Esophagus squamous epithelium (tissue), 5 donors: ENCODE measurements around the gene CNDP2. TPM values are rescaled to one million over a fixed set of nuclear protein-coding genes. Genes with fewer than 3 reads are reported as not detected.

Experiments used
- DNase-seq: peaks from one replicate; lab custom pipeline; 2025; lab: John Stamatoyannopoulos, UW
- H3K27ac ChIP-seq, 4 donors: fragments of 200-600 bp; sonication (generic); one replicate each; pipeline ENCODE4 v1.5.1; 2016 to 2019; ENCODE audit warnings: mild to moderate bottlenecking in 1 of 4
- H3K27me3 ChIP-seq, 4 donors: fragments of 200-600 bp; sonication (generic); 1 replicate in 3 of 4; 2 replicates in 1 of 4; pipeline versions ENCODE4 v1.5.1 to v1.6.0; 2017 to 2021; ENCODE audit warnings: antibody characterized with exemption in 1 of 4
- H3K36me3 ChIP-seq, 3 donors: fragments of 200-600 bp; sonication (generic); one replicate each; pipeline ENCODE4 v1.5.1; 2016 to 2019
- H3K4me1 ChIP-seq, 3 donors: fragments of 200-600 bp; sonication (generic); one replicate each; pipeline ENCODE4 v1.5.1; 2017 to 2019
- H3K4me3 ChIP-seq, 4 donors: fragments of 200-600 bp; sonication (generic); 1 replicate in 3 of 4; 2 replicates in 1 of 4; pipeline ENCODE4 v1.5.1; 2016 to 2019; ENCODE audit warnings: mild to moderate bottlenecking in 2 of 4, moderate library complexity in 1 of 4
- H3K9me3 ChIP-seq, 3 donors: fragments of 200-600 bp; sonication (generic); one replicate each; pipeline ENCODE4 v1.5.1; 2016 to 2019
- POLR2A ChIP-seq, 4 donors: fragments of 450-650 bp; IDR thresholded peaks; one replicate each; pipeline ENCODE4 v1.6.1; 2017; ENCODE audit warnings: antibody characterized with exemption in 4 of 4, mild to moderate bottlenecking in 4 of 4, moderate library complexity in 3 of 4
- WGBS, 2 donors: methylation state at CpG; one replicate each; pipeline ENCODE4 v1.1.5; 2018; 5-methylcytosine and 5-hydroxymethylcytosine counted together
- intact Hi-C: fragments of 100-400 bp; cut with DNase I; formaldehyde crosslinking; loops from one replicate; pipeline ENCODE4 v1.15.0; 2022
- total RNA-seq, 4 donors: library from RNA; depleted of rRNA; stranded (reverse); fragments of >200 nt; gene quantifications; one replicate each; pipeline ENCODE4 v1.1.0, GENCODE V29; 2016
- TF ChIP-seq, protein P1 (sequence below), 6 experiments: fragments of 450-650 bp in 4 of 6; fragments of 200-600 bp in 2 of 6; sonication (generic) in 2 of 6; IDR thresholded peaks; one replicate each; pipeline ENCODE4 v1.5.1; 2016 to 2019; ENCODE audit warnings: antibody characterized with exemption in 6 of 6, mild to moderate bottlenecking in 4 of 6, moderate library complexity in 4 of 6
- donor health status: DM: yes; HTN: yes; CAD: no.

CNDP2 gene
- total RNA-seq, 4 donors from 2014 or later, result 66.6 to 136 (median 87.9) TPM

DNA sequence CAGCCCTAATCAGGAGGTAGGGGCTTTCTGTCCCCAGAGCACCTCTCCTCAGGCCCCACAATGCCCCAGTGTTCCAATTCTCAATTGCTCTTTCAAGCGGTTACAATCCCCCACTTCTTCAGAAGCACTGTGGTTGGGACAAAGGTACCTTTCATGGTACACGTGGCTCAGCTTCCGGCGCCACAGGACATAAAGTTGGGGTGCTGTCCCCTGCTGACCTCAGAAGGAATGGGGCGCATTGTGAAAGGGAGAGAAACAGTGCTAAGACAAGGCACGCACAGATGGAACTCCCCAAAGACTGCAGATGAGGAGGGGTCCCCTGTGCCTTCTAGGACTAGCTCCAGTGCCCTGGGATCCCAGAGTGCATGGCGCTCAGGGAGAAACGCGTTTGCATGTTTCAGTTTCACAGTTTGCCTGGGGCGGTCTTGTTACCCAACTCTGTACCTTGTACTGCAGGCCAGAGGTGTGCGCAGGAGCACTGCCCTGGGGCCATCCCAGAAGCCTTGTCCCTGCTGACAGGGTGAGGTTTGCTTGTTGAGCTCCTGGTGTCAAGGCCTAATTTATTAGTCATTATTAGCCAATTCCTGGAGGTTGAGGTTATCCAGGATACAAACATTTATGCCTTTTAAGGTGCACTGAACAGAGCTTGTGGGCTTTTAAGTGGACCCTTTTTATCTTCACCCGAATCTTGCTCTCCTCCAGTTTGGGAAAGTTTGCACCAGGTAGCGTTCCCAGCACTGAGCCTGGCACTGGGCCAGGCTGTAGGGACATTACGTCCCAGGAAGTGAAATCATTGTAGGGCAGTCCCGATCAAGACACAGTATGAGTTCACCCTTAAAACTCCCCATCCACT lies 45.8 kb downstream of the CNDP2 start:
- peaks cover 0 to 10% (median 0%) of the 10 kb centered on the region in 4 donors for H3K27me3 ChIP-seq
- intact Hi-C loops, result no loop called here
- peak overlapping the region in 1 of 4 donors; percentile 14 for H3K27ac ChIP-seq
- no peaks in the 10 kb centered on the region for H3K36me3 ChIP-seq
- TF ChIP-seq POLR2A (IDR thresholded peaks at IDR 0.05), result no peak
- TF ChIP-seq, protein P1, sequence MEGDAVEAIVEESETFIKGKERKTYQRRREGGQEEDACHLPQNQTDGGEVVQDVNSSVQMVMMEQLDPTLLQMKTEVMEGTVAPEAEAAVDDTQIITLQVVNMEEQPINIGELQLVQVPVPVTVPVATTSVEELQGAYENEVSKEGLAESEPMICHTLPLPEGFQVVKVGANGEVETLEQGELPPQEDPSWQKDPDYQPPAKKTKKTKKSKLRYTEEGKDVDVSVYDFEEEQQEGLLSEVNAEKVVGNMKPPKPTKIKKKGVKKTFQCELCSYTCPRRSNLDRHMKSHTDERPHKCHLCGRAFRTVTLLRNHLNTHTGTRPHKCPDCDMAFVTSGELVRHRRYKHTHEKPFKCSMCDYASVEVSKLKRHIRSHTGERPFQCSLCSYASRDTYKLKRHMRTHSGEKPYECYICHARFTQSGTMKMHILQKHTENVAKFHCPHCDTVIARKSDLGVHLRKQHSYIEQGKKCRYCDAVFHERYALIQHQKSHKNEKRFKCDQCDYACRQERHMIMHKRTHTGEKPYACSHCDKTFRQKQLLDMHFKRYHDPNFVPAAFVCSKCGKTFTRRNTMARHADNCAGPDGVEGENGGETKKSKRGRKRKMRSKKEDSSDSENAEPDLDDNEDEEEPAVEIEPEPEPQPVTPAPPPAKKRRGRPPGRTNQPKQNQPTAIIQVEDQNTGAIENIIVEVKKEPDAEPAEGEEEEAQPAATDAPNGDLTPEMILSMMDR (IDR thresholded peaks at IDR 0.05), result no peak
- H3K9me3 ChIP-seq, result no peaks in the 10 kb centered on the region
- no peak for DNase-seq
- H3K4me3 ChIP-seq, result no peak overlapping the region
- 62 to 73% methylated on average over 7 to 10 of the region's 15 CpGs for WGBS, 2 donors
- H3K4me1 ChIP-seq, result peaks cover 0 to 6% (median 5%) of the 10 kb centered on the region in 3 donors

DNA sequence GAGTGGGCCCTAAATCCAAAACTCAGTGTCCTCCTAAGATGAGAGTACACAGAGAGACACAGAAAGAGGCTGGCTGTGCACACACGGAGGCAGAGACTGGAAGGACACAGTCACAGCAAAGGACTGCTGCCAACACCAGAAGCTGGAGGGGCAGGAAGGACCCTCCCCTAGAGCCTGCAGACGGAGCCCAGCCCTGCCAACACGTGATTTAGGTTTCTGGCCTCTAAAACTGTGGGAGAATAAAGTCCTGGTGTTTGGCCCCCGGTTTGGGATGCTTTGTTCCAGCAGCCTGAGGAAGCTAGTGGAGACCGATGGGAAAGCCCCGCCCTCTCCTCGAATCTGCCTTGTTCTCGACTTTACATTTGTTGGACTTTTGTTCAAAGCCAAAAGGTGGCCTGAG lies 48.7 kb downstream of the CNDP2 start:
- TF ChIP-seq POLR2A (IDR thresholded peaks at IDR 0.05), result no peak
- TF ChIP-seq, protein P1 (IDR thresholded peaks at IDR 0.05), result no peak
- WGBS, 2 donors, result 64 to 69% methylated on average over 7 to 8 of the region's 8 CpGs
- Histone ChIP-seq H3K36me3 (no peaks in the 10 kb centered on the region), H3K4me3 (no peak overlapping the region), H3K9me3 (peaks cover 0 to 6% (median 4%) of the 10 kb centered on the region in 3 donors), H3K27me3 (peaks cover 0 to 4% (median 0%) of the 10 kb centered on the region in 4 donors), H3K4me1 (peaks cover 0 to 8% (median 5%) of the 10 kb centered on the region in 3 donors), H3K27ac (no peak overlapping the region)
- intact Hi-C loops, result no loop called here
- DNase-seq, result no peak

DNA sequence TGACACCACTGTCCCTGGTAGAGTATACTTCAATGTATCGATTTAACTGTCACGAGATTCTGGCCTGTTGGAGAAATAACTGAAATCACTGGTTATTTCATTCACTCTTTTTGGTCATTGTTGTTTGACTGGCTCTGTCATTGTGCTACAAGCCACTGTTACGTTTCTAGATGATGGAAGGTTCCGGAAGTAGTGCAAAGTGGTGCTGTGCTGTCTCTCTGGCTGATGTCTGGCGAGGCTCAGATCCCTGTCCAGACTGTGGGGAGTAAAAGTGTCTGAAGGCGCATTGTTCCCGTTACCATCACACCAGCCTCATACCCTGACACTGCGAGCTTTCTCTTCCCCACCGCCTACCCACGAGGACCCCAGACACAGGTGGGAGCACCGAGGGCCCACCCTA lies 49.8 kb downstream of the CNDP2 start:
- DNase-seq, result no peak
- H3K4me1 ChIP-seq, result peaks cover 0 to 8% (median 5%) of the 10 kb centered on the region in 3 donors
- H3K4me3 ChIP-seq, result no peak overlapping the region
- intact Hi-C loops, result no loop called here
- TF ChIP-seq POLR2A (IDR thresholded peaks at IDR 0.05), result no peak
- TF ChIP-seq, protein P1 (IDR thresholded peaks at IDR 0.05), result no peak
- WGBS, 2 donors, result 81 to 87% methylated on average over 7 to 8 of the region's 11 CpGs
- H3K27ac ChIP-seq, result peak overlapping the region in 2 of 4 donors; percentile 50 to 77
- H3K9me3 ChIP-seq, result peaks cover 0 to 11% (median 8%) of the 10 kb centered on the region in 3 donors
- H3K27me3 ChIP-seq, result no peaks in the 10 kb centered on the region
- H3K36me3 ChIP-seq, result no peaks in the 10 kb centered on the region

DNA sequence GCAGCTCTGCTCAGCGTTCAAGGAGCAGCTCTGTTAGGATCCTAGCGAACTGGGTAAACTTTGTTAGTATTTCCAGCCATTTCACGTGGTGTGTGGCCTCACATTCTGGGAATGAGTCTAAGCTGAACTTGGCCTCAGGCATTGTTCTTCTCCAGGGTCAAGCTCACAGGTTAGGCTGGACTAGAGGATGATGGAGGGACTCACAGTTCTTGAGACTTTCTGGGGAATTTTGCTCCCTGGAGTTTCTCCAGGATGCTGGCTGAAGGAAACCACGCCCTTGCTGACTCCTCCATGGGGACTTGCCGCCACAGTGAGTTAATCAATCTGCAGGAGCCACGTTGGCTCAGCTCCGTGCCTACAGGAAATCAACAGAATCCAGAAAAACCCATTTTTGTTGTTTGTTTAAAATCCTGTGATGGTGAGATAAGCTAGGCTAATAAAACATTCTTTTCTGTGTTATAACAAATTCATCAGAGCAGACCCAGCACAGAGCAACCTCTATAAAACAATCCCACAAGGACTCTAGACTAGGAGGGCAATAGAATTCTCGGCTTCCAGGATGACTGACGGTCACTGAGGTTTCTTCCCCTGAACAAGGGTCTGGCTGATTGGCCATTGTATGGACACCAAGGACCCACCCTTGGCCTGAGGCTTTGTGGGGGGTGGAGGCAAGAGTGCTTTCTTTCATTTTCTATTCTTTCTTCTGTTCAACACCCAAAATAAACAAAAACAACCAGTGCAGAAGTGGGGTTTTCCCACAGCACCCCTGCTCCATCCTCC lies 50.8 kb downstream of the CNDP2 start:
- Histone ChIP-seq H3K27ac (peak overlapping the region in 2 of 4 donors; percentile 50 to 77), H3K27me3 (no peaks in the 10 kb centered on the region), H3K4me1 (peaks cover 0 to 8% (median 5%) of the 10 kb centered on the region in 3 donors), H3K36me3 (no peaks in the 10 kb centered on the region), H3K9me3 (peaks cover 0 to 11% (median 8%) of the 10 kb centered on the region in 3 donors), H3K4me3 (no peak overlapping the region)
- intact Hi-C loops, result no loop called here
- DNase-seq, result no peak
- TF ChIP-seq POLR2A (IDR thresholded peaks at IDR 0.05), result no peak
- TF ChIP-seq, protein P1 (IDR thresholded peaks at IDR 0.05), result no peak
- WGBS, 2 donors, result 42 to 69% methylated on average over 3 to 8 of the region's 9 CpGs
